Calu3 (cell line): ENCODE measurements around the gene CCDC116. TPM values are rescaled to one million over a fixed set of nuclear protein-coding genes. Genes with fewer than 3 reads are reported as not detected.

Experiments
- Bru-seq: library from RNA; stranded (reverse); fragments of 400-500 nt; gene quantifications from one replicate; lab custom pipeline; 2021; lab: Mats Ljungman, UMichigan
- BruChase-seq, 2 experiments: library from RNA; stranded (reverse); fragments of 400-500 nt; gene quantifications; one replicate each; lab custom pipeline; 2021; lab: Mats Ljungman, UMichigan
- BruUV-seq: library from RNA; stranded (reverse); fragments of 400-500 nt; replicated peaks from 2 replicates; lab custom pipeline; 2021; lab: Mats Ljungman, UMichigan
- CTCF ChIA-PET: fragments of 300-600 bp; sonication (Branson Sonifier 250); formaldehyde crosslinking; loops from one replicate; lab custom pipeline; 2022; ENCODE audit warnings: antibody characterized with exemption; lab: Charles Lee
- DNase-seq: peaks from one replicate; pipeline ENCODE4 v3.0.0; 2022
- H3K27ac Mint-ChIP-seq: one replicate; pipeline ENCODE4 v1.8.0; 2022; ENCODE audit warnings: mixed read lengths; ENCODE audit not compliant: unreplicated experiment
- H3K27me3 Mint-ChIP-seq: one replicate; pipeline ENCODE4 v1.8.0; 2022; ENCODE audit warnings: mixed read lengths; ENCODE audit not compliant: unreplicated experiment
- H3K36me3 Mint-ChIP-seq: one replicate; pipeline ENCODE4 v1.8.0; 2022; ENCODE audit warnings: mild to moderate bottlenecking, moderate library complexity, mixed read lengths; ENCODE audit not compliant: insufficient read depth, unreplicated experiment
- H3K4me1 Mint-ChIP-seq: one replicate; pipeline ENCODE4 v1.8.0; 2022; ENCODE audit warnings: mild to moderate bottlenecking, low read depth, mixed read lengths; ENCODE audit not compliant: unreplicated experiment
- H3K4me3 Mint-ChIP-seq: one replicate; pipeline ENCODE4 v1.8.0; 2022; ENCODE audit warnings: mild to moderate bottlenecking, low read depth, moderate library complexity, mixed read lengths; ENCODE audit not compliant: unreplicated experiment
- H3K9me3 Mint-ChIP-seq: one replicate; pipeline ENCODE4 v1.8.0; 2022; ENCODE audit warnings: low read depth, mixed read lengths; ENCODE audit not compliant: unreplicated experiment
- CTCF ChIP-seq: fragments of 200-600 bp; IDR thresholded peaks from one replicate; pipeline ENCODE4 v1.8.0; 2022; ENCODE audit warnings: antibody characterized with exemption; ENCODE audit not compliant: unreplicated experiment
- intact Hi-C: fragments of 100-400 bp; cut with micrococcal nuclease; formaldehyde crosslinking; loops from one replicate; pipeline ENCODE4 v1.10.0; 2022; ENCODE audit not compliant: unreplicated experiment
- long read RNA-seq: library from polyadenylated mRNA; stranded (forward); transcript quantifications from one replicate; pipeline ENCODE4 v2.0.0, GENCODE V29; 2022
- total RNA-seq: library from RNA; stranded (reverse); gene quantifications from 2 replicates; pipeline ENCODE4 v1.2.3, GENCODE V29; 2022

Gene CCDC116, protein sequence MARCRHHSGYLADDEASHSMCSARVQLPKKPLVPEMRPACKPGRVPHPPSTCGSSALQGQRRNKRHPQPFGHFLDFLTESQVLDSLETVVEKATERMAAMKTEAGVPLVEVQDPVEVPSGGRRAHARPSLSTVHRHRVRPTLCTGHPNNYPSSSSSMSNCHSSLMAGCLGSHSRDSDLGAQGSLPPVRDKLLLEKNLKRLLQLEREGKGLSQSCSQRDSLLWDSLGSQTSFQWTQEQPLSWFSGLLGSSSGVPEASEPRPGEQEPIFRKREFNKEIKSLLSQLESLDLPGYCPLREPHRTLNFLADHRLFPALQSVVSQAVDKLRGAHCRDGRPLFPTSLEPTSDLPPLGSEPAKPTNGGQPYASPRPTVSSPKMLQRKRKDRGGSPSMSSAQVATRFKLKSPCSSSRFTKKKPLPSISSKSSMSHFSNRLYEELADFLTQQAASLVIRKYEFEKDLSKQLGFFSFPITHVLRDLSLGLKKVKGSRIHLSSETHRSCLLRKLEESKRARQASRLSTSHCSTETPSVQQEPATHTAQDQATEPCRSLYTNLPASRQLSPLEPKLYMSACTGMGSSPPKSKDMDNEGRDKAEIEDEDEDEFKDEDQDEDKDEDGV
- 0.17 TPM in 1 of 2 replicates, not detected in the other for total RNA-seq
- percentile 17 among the genes with signal in this experiment for Bru-seq, nascent RNA
- BruChase-seq, experiment 1, labeled RNA remaining after a 6-hour chase: percentile 21 among the genes with signal in this experiment
- BruChase-seq, experiment 2, labeled RNA remaining after a 2-hour chase: percentile 21 among the genes with signal in this experiment
- long read RNA-seq: 0 reads

DNA sequence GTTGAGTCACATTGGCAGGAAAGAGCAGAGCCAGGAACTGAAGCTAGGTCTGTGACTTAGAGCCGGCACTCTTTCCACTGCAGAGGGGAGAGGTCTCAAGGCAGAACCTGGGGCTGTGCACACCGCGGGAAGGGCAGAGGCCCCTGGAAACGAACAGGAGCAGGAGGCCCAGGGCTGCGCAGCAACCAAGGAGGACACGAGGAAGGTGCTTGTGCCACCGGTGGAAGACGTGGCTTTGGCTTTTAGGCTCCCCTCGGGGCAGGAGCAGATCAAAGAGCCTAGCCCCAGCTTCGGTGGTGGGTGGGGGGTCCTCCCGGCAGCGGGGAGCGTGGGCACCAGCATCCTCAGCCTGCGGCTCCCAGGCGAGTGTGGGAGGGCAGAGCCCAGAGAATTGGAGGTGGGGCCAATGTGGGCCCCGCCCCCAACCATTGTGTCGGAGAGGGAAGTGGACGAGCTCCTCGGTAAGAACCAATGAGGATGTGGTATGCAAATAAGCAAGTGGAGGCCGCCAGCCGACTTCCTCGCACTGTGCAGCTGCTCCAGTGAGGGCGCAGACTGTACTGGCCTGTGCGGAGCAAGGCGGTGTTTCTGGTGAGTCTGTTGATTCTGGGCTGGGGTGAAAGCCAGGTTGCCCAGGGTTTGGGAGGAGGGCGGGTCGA lies at the start of gene CCDC116:
TSS of gene CCDC116 (plus strand) at position 524 of the 659 bp plus-strand sequence. CDS start 422 bp downstream, outside the sequence.
- Mint-ChIP-seq H3K4me3 (no peak within 1 kb of the TSS), H3K4me1 (peaks cover 11% of the 10 kb centered on the region), H3K36me3 (peaks cover 34% of the 10 kb centered on the region), H3K9me3 (no peaks in the 10 kb centered on the region), H3K27ac (no peak within 1 kb of the TSS), H3K27me3 (no peaks in the 10 kb centered on the region)
- no TSS peak for BruUV-seq
- no peak for DNase-seq
- TF ChIP-seq CTCF: no peak
- CTCF ChIA-PET: no interaction called here
- intact Hi-C loops: no loop called here

DNA sequence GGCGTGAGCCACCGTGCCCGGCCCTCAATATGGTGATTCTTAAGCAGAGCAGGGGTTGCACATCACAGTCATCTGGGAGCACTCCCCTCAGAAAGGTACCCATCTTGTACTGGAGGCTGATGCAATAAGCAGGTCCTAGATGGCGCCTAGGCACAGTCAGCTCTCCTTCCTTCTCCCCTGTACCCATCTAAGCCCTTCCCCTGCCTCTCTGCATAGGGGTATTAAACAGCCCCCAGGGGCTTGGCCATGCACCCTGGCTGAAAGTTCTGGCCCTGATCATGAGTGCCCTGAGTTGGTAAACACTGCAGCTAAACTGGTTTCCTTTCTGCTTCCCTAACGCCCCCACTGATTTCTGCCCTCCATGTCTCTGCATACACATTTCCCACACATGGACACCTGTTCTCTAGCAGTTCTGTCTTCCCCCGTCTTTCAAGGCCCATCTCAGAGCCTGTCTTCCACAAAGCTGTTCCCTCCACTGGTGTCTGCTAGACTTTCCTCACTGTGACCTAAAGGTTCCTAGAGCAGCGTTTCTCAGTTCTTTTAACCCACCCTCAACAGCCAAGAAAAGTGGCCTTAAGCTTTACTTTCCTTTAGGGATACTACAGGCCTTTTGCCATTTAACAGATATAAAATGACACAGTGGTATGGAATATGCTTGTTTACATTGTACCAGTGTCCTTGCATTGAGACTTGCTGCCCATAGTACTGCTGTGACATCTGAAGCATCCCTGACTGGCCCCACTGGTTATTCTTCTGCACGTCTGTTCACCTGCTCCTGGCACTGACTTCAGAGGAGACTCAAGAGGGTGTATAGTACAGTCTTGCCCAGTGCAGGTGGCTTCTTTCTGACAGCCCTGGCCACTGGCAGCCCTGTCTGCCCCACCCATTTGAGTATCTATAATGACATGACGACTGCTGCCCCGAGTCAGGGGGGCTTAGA lies 49.5 kb upstream of the CCDC116 start:
- CTCF ChIA-PET: no interaction called here
- Mint-ChIP-seq H3K36me3 (peaks cover 30% of the 10 kb centered on the region), H3K4me3 (no peak overlapping the region), H3K27me3 (no peaks in the 10 kb centered on the region), H3K9me3 (no peaks in the 10 kb centered on the region), H3K27ac (peak overlapping the region; percentile 1), H3K4me1 (peaks cover 28% of the 10 kb centered on the region)
- BruUV-seq: no TSS peak
- no peak for TF ChIP-seq CTCF
- DNase-seq: no peak
- intact Hi-C loops: no loop called here

- Mint-ChIP-seq H3K27me3 (no peaks in the 10 kb centered on the region), H3K4me3 (no peak overlapping the region), H3K36me3 (peaks cover 31% of the 10 kb centered on the region), H3K4me1 (peaks cover 20% of the 10 kb centered on the region), H3K9me3 (no peaks in the 10 kb centered on the region), H3K27ac (no peak overlapping the region)
- no TSS peak for BruUV-seq
- intact Hi-C loops: no loop called here
- no peak for TF ChIP-seq CTCF
- CTCF ChIA-PET: interaction anchor here (1.4 kb wide), 1 partner anchor 12 kb away, joined by 7 read pairs; no protein-coding TSS in a partner anchor
- DNase-seq: no peak
These were observed 47.2 kb upstream of the CCDC116 start for GRCh38 chr22:21585389-21585788.
